Lower lobe of right lung (tissue), 2 donors: ENCODE data around the gene CHCHD10. TPM values are rescaled to one million over a fixed set of nuclear protein-coding genes. Genes with fewer than 3 reads are reported as not detected.

Experiments
- ATAC-seq, 2 donors: fragments of 200-7000 bp; cut with Tn5 transposase; one replicate each; pipeline ENCODE4 v1.9.1; 2020 to 2022; ENCODE audit warnings: mild to moderate bottlenecking in 2 of 2, moderate library complexity in 2 of 2
- DNase-seq: peaks from one replicate; pipeline ENCODE4 v3.0.0-alpha.2; 2020
- H3K27ac ChIP-seq: fragments of 200-600 bp; one replicate; pipeline ENCODE4 v1.8.0; 2022
- H3K27me3 ChIP-seq: fragments of 200-600 bp; one replicate; pipeline ENCODE4 v1.8.0; 2022; ENCODE audit warnings: low read depth
- H3K36me3 ChIP-seq: fragments of 200-600 bp; one replicate; pipeline ENCODE4 v1.8.0; 2022; ENCODE audit warnings: mild to moderate bottlenecking
- H3K4me1 ChIP-seq: fragments of 200-600 bp; one replicate; pipeline ENCODE4 v1.8.0; 2022
- H3K4me3 ChIP-seq: fragments of 200-600 bp; one replicate; pipeline ENCODE4 v1.8.0; 2022; ENCODE audit warnings: mild to moderate bottlenecking
- H3K9me3 ChIP-seq: fragments of 200-600 bp; one replicate; pipeline ENCODE4 v1.8.0; 2022
- intact Hi-C: fragments of 100-400 bp; cut with DNase I; formaldehyde crosslinking; loops from one replicate; pipeline ENCODE4 v1.11.0; 2022
- total RNA-seq: library from RNA; stranded (reverse); fragmentation: NEBNext Ultra II Directional; extraction: Animal tissue kit (Norgen Biotek cat#: 25700); gene quantifications from one replicate; pipeline ENCODE4 v1.2.1, GENCODE V29; 2021
- TF ChIP-seq, protein P1 (sequence below): fragments of 200-600 bp; IDR thresholded peaks from one replicate; pipeline ENCODE4 v1.8.0; 2022; ENCODE audit warnings: antibody characterized with exemption, mild to moderate bottlenecking
- donor health status: DM: no; HTN: yes; CAD: no; lungs with severe emphysema.

CHCHD10 gene
- total RNA-seq, 1 donor from 2014 or later: 114 TPM

DNA sequence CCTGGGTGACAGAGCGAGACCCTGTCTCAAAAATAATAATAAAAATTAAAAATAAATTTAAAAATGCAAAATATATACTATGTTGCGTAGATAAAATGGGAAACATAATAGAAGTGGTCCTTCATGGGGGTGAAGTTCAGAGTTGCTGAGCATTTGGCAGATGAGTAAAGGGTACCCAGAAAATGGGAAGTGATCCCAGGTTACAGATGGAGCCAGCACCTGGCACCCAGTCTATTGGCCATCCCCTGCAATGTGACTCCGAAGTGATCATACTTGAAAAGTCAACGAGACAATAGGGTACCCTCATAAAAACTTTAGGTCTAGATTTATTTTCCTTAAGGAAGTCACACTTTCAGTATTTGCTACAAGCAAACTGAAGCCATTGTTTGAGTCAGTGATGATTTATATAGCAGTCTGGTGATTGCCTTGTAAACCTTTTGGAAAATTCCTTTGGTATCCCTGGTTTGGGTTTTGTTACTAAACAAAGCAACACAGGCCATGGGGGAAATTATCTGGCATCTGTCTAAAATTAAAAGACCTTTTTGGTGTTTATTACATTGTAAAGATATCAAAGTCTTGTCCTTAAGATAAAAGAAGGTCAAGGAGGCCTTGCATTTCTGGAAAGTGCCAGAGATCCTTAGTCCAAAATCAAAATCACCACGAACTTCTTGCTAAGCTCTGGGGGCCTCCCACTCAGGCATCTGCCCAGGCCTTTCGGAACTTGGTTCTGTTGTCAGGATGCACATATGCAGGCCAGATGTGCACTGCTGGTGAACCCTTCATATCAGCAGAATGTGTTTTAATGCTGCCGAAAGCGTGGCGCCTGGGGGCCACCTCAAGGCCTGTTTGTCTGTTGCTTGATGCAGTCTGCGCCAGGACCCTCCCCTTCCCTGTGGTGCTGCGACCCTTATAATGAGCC lies 23.3 kb upstream of the CHCHD10 start:
- no peak for ATAC-seq
- Histone ChIP-seq H3K4me3 (no peak overlapping the region), H3K9me3 (no peaks in the 10 kb centered on the region), H3K36me3 (peaks cover 58% of the 10 kb centered on the region), H3K4me1 (peaks cover 34% of the 10 kb centered on the region), H3K27ac (no peak overlapping the region), H3K27me3 (no peaks in the 10 kb centered on the region)
- DNase-seq: peak; percentile 26
- TF ChIP-seq, protein P1, sequence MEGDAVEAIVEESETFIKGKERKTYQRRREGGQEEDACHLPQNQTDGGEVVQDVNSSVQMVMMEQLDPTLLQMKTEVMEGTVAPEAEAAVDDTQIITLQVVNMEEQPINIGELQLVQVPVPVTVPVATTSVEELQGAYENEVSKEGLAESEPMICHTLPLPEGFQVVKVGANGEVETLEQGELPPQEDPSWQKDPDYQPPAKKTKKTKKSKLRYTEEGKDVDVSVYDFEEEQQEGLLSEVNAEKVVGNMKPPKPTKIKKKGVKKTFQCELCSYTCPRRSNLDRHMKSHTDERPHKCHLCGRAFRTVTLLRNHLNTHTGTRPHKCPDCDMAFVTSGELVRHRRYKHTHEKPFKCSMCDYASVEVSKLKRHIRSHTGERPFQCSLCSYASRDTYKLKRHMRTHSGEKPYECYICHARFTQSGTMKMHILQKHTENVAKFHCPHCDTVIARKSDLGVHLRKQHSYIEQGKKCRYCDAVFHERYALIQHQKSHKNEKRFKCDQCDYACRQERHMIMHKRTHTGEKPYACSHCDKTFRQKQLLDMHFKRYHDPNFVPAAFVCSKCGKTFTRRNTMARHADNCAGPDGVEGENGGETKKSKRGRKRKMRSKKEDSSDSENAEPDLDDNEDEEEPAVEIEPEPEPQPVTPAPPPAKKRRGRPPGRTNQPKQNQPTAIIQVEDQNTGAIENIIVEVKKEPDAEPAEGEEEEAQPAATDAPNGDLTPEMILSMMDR: no peak
- intact Hi-C loops: no loop called here

DNA sequence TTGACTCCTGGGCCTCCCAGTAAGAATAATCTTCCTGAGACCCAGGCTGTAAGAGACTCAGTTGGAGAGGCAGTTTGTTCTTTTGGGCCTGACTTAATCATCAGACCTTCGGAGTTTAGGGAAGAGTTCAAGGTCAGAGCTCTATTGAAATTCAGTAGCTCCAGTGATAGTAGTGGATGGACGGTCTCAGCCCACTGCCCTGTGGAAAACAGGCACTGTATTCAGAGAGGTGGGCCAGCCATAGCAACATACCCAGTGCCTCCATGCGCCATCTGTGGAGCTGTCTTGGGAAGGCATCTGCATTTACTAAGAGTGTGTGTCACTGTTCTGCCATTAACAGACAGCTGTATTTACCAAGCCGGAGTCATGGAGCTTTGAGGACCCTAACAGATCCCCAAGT lies 21.9 kb upstream of the CHCHD10 start:
- H3K36me3 ChIP-seq: peaks cover 44% of the 10 kb centered on the region
- peaks cover 35% of the 10 kb centered on the region for H3K4me1 ChIP-seq
- H3K4me3 ChIP-seq: no peak overlapping the region
- H3K9me3 ChIP-seq: no peaks in the 10 kb centered on the region
- no peaks in the 10 kb centered on the region for H3K27me3 ChIP-seq
- intact Hi-C loops: no loop called here
- ATAC-seq (no peak), DNase-seq (peak; percentile 14)
- TF ChIP-seq, protein P1: no peak
- no peak overlapping the region for H3K27ac ChIP-seq

DNA sequence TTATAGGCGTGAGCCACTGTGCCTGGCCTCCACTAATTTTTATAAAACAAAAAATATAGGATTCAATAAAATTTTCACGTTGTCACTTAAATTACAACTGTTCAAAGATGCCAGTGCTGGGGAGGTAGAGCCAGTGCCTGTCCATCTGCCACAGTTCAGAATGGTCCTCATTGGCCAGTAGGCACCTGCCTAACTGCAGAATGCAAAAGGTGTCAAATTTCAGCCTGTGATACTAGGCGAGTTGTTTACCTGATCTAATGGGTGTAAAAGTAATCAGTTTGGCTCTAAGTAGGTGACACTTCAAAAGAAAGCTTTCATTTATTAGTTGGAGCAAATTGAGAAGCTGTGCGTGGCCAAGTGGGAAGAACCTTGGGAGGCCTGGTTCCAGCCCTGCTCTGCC lies 21.3 kb upstream of the CHCHD10 start:
- Histone ChIP-seq H3K9me3 (no peaks in the 10 kb centered on the region), H3K36me3 (peaks cover 38% of the 10 kb centered on the region), H3K4me3 (no peak overlapping the region), H3K27me3 (no peaks in the 10 kb centered on the region), H3K4me1 (peaks cover 35% of the 10 kb centered on the region), H3K27ac (no peak overlapping the region)
- intact Hi-C loops: no loop called here
- DNase-seq (no peak), ATAC-seq (no peak)
- TF ChIP-seq, protein P1: no peak

DNA sequence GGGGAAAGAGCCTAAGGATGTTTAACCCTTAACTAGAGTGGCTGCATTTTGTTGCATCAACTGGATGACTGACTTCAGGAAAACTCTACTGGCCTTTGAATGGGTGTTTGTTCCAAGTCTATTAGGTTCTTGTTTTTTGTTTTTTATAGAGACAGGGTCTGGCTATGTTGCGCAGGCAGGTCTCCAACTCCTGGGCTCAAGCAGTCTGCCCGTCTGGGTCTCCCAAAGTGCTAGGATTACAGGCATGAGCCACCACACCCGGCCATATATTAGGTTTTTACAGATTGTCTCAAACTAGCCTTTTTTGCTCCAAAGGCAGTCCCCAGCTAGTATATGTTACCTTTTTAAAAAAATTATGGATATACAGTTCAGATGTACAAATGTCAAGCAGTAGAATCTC lies 20.1 kb upstream of the CHCHD10 start:
- H3K4me3 ChIP-seq: peak overlapping the region; percentile 78
- ATAC-seq (no peak), DNase-seq (peak; percentile 6)
- intact Hi-C loops: no loop called here
- H3K27ac ChIP-seq: peak overlapping the region; percentile 99
- no peaks in the 10 kb centered on the region for H3K27me3 ChIP-seq
- H3K4me1 ChIP-seq: peaks cover 35% of the 10 kb centered on the region
- H3K36me3 ChIP-seq: peaks cover 26% of the 10 kb centered on the region
- no peaks in the 10 kb centered on the region for H3K9me3 ChIP-seq
- TF ChIP-seq, protein P1: no peak

DNA sequence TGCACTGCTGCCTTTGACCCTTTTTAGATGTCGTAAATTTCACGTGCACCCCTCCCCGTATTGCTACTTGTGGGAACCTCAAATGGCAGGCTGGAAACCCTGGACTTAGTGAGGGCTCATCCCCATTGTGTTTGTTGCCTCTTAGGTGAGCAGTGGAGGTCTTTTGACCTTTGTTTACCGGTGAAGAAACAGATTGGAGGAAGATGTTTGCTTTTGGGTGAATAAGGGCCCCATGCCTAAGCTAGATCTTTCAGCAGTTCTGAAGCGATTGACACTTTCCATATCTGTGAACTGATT lies 19.8 kb upstream of the CHCHD10 start:
- H3K27me3 ChIP-seq: no peaks in the 10 kb centered on the region
- TF ChIP-seq, protein P1: no peak
- intact Hi-C loops: no loop called here
- H3K4me3 ChIP-seq: peak overlapping the region; percentile 78
- H3K27ac ChIP-seq: peak overlapping the region; percentile 99
- ATAC-seq (no peak), DNase-seq (no peak)
- peaks cover 23% of the 10 kb centered on the region for H3K36me3 ChIP-seq
- H3K9me3 ChIP-seq: no peaks in the 10 kb centered on the region
- H3K4me1 ChIP-seq: peaks cover 35% of the 10 kb centered on the region
